H9 (cell line): ENCODE data around the gene CYBA. TPM values are rescaled to one million over a fixed set of nuclear protein-coding genes. Genes with fewer than 3 reads are reported as not detected.

Experiments
- DNase-seq: peaks from one replicate; pipeline ENCODE4 v3.0.0-alpha.2; 2017
- H2AFZ ChIP-seq: one replicate; pipeline ENCODE4 v1.6.1; 2013; ENCODE audit warnings: mild to moderate bottlenecking, low read length, control low read depth, moderate library complexity
- H2AK5ac ChIP-seq: 2 replicates; pipeline ENCODE4 v1.6.1; 2013; ENCODE audit warnings: low read length, control low read depth, mixed read lengths; ENCODE audit not compliant: insufficient read length
- H2BK120ac ChIP-seq: one replicate; pipeline ENCODE4 v1.6.1; 2013; ENCODE audit warnings: low read depth, mild to moderate bottlenecking, low read length, control low read depth, inconsistent platforms; ENCODE audit not compliant: poor library complexity, severe bottlenecking
- H2BK12ac ChIP-seq: 2 replicates; pipeline ENCODE4 v1.6.1; 2013; ENCODE audit warnings: low read length, control low read depth, mixed read lengths, low read depth; ENCODE audit not compliant: insufficient read length
- H2BK15ac ChIP-seq: 2 replicates; pipeline ENCODE4 v1.6.1; 2013; ENCODE audit warnings: low read depth, low read length, control low read depth
- H2BK20ac ChIP-seq: one replicate; pipeline ENCODE4 v1.6.1; 2013; ENCODE audit warnings: low read depth, mild to moderate bottlenecking, low read length, control low read depth, inconsistent platforms; ENCODE audit not compliant: poor library complexity, severe bottlenecking
- H2BK5ac ChIP-seq: 2 replicates; pipeline ENCODE4 v1.6.1; 2013; ENCODE audit warnings: low read length, control low read depth, mixed read lengths; ENCODE audit not compliant: insufficient read length
- H3K14ac ChIP-seq: 2 replicates; pipeline ENCODE4 v1.6.1; 2013; ENCODE audit warnings: low read length, control low read depth; ENCODE audit not compliant: insufficient read depth
- H3K18ac ChIP-seq: 2 replicates; pipeline ENCODE4 v1.6.1; 2013; ENCODE audit warnings: low read depth, mild to moderate bottlenecking, mixed read lengths, low read length, control low read depth; ENCODE audit not compliant: insufficient read length
- H3K23ac ChIP-seq: 2 replicates; pipeline ENCODE4 v1.6.1; 2013; ENCODE audit warnings: low read length, control low read depth, mixed read lengths, low read depth; ENCODE audit not compliant: insufficient read length
- H3K23me2 ChIP-seq: 2 replicates; pipeline ENCODE4 v1.6.1; 2013; ENCODE audit warnings: low read depth, mild to moderate bottlenecking, mixed read lengths, low read length, control low read depth; ENCODE audit not compliant: insufficient read length, poor library complexity, severe bottlenecking
- H3K27ac ChIP-seq: 2 replicates; pipeline ENCODE4 v1.5.1; 2013; ENCODE audit warnings: low read length, control low read depth, mixed read lengths, low read depth; ENCODE audit not compliant: insufficient read length
- H3K27me3 ChIP-seq: 2 replicates; pipeline ENCODE4 v1.6.1; 2013; ENCODE audit warnings: low read length, control low read depth, inconsistent platforms; ENCODE audit not compliant: insufficient read depth
- H3K4ac ChIP-seq: 2 replicates; pipeline ENCODE4 v1.6.1; 2013; ENCODE audit warnings: low read depth, mild to moderate bottlenecking, control low read depth, inconsistent platforms, low read length, moderate library complexity
- H3K4me1 ChIP-seq: 2 replicates; pipeline ENCODE4 v1.6.1; 2013; ENCODE audit warnings: low read length, control low read depth, inconsistent platforms; ENCODE audit not compliant: insufficient read depth
- H3K4me2 ChIP-seq: 2 replicates; pipeline ENCODE4 v1.6.1; 2013; ENCODE audit warnings: low read length, control low read depth, mixed read lengths; ENCODE audit not compliant: insufficient read length, insufficient read depth
- H3K56ac ChIP-seq: 2 replicates; pipeline ENCODE4 v1.6.1; 2013; ENCODE audit warnings: low read depth, mild to moderate bottlenecking, mixed read lengths, low read length, control low read depth; ENCODE audit not compliant: insufficient read length
- H3K79me1 ChIP-seq: 2 replicates; pipeline ENCODE4 v1.6.1; 2013; ENCODE audit warnings: low read depth, mild to moderate bottlenecking, moderate library complexity, low read length, control low read depth, inconsistent platforms; ENCODE audit not compliant: insufficient read depth, poor library complexity, severe bottlenecking
- H3K79me2 ChIP-seq: 2 replicates; pipeline ENCODE4 v1.6.1; 2013; ENCODE audit warnings: low read length, control low read depth, inconsistent platforms; ENCODE audit not compliant: insufficient read depth
- H3K9ac ChIP-seq: 2 replicates; pipeline ENCODE4 v1.6.1; 2013; ENCODE audit warnings: low read length, control low read depth, mixed read lengths; ENCODE audit not compliant: insufficient read length; ENCODE audit errors: extremely low read depth
- H3K9me3 ChIP-seq: one replicate; pipeline ENCODE4 v1.6.1; 2013; ENCODE audit warnings: low read depth, low read length, inconsistent platforms; ENCODE audit not compliant: control insufficient read depth
- H3T11ph ChIP-seq: one replicate; pipeline ENCODE4 v1.6.1; 2013; ENCODE audit warnings: mild to moderate bottlenecking, low read length, control low read depth, inconsistent platforms
- H4K20me1 ChIP-seq: one replicate; pipeline ENCODE4 v1.6.1; 2013; ENCODE audit not compliant: control insufficient read depth, insufficient read length, insufficient read depth
- H4K5ac ChIP-seq: 2 replicates; pipeline ENCODE4 v1.6.1; 2013; ENCODE audit warnings: low read depth, mild to moderate bottlenecking, mixed read lengths, low read length, control low read depth; ENCODE audit not compliant: insufficient read length
- H4K8ac ChIP-seq: replicated peaks from 2 replicates; pipeline ENCODE4 v1.6.1; 2013; ENCODE audit warnings: low read length, control low read depth, mixed read lengths, low read depth; ENCODE audit not compliant: insufficient read length
- H4K91ac ChIP-seq: 2 replicates; pipeline ENCODE4 v1.6.1; 2013; ENCODE audit warnings: low read depth, mild to moderate bottlenecking, moderate library complexity, mixed read lengths, low read length, control low read depth; ENCODE audit not compliant: insufficient read length
- H3K27ac Mint-ChIP-seq, 3 experiments: 2 replicates in 2 of 3; 3 replicates in 1 of 3; pipeline ENCODE4 v1.8.0; 2020 to 2021; ENCODE audit warnings: mixed read lengths in 3 of 3, mild to moderate bottlenecking in 1 of 3, moderate library complexity in 1 of 3
- H3K27me3 Mint-ChIP-seq: 2 replicates; pipeline ENCODE4 v1.8.0; 2021; ENCODE audit warnings: low read depth, mild to moderate bottlenecking, moderate library complexity, mixed read lengths
- H3K36me3 Mint-ChIP-seq, 3 experiments: 2 replicates in 2 of 3; 3 replicates in 1 of 3; pipeline ENCODE4 v1.8.0; 2020 to 2021; ENCODE audit warnings: low read depth in 3 of 3, mixed read lengths in 3 of 3; ENCODE audit not compliant: insufficient read depth in 1 of 3
- H3K4me1 Mint-ChIP-seq, 2 experiments: 2 replicates each; pipeline ENCODE4 v1.8.0; 2020; ENCODE audit warnings: mixed read lengths in 2 of 2
- H3K4me3 Mint-ChIP-seq, 2 experiments: 2 replicates in 1 of 2; 3 replicates in 1 of 2; pipeline ENCODE4 v1.8.0; 2020 to 2021; ENCODE audit warnings: mild to moderate bottlenecking in 2 of 2, mixed read lengths in 2 of 2, moderate library complexity in 1 of 2
- H3K9me3 Mint-ChIP-seq, 2 experiments: 2 replicates in 1 of 2; 3 replicates in 1 of 2; pipeline ENCODE4 v1.8.0; 2020; ENCODE audit warnings: mild to moderate bottlenecking in 2 of 2, mixed read lengths in 2 of 2, moderate library complexity in 1 of 2
- CTCF ChIP-seq: fragments of 200-600 bp; sonication (generic); conservative IDR thresholded peaks from 3 replicates; pipeline ENCODE4 v1.8.0; 2021; ENCODE audit warnings: antibody characterized with exemption, mild to moderate bottlenecking
- WGBS: extraction: QIAGEN DNeasy Blood & Tissue Kit; methylation state at CpG from one replicate; pipeline ENCODE4 v1.1.7; 2013; ENCODE audit warnings: missing lambda C conversion rate, low lambda C conversion rate, mixed read lengths; ENCODE audit not compliant: insufficient read length; ENCODE audit errors: extremely low coverage; 5-methylcytosine and 5-hydroxymethylcytosine counted together
- total RNA-seq: library from RNA; stranded (reverse); gene quantifications from 2 replicates; pipeline ENCODE4 v1.2.1, GENCODE V29; 2021

The CYBA gene
- total RNA-seq, 1 experiment from 2014 or later, result 153 TPM

DNA sequence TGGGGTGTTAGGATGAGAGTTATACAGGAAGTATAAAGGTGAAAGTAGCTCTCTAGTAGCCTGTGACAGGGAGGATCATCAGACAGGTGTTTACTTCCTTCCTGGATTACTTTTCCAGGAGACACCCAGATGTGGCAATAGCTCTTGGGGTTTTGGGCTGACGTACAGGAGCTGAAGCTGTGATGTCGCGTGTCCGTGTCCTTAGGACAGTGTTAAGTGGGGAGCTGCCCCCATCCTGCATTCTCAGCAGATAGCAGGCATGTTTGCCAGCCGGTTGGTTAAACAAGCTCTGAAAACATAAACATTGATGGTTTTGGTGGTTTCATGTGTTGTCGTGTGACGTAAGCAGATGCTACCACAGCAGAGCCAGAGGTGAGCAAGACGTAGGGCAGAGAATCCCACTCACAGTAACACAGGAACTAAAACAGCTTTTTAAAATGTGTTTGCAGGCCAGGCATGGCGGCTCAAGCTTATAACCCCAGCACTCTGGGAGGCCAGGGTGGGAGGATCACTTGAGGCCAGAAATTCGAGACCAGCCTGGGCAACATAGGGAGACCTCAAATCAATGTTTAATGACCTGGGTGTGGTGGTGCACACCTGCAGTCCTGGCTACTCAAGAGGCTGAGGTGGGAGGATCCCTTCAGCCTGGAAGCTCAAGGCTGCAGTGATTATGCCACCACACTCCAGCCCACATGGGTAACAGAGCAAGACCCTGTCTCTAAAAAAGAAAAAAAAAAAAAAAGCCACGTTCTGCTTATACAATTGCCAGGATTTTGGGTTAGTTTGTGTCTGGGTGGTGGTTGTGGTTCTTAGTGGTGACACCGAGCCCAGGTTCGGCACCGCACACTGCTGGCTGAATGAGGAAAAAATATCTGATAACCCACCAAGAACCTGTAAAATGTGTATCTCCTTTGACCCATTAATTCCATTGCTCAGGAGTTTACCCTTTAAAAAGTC lies 30.7 kb downstream of the CYBA start:
- H2BK20ac ChIP-seq, result no peak overlapping the region
- H3K9ac ChIP-seq, result no peak overlapping the region
- no peak overlapping the region for H3K4ac ChIP-seq
- no peak for TF ChIP-seq CTCF
- no peak overlapping the region for H2BK5ac ChIP-seq
- DNase-seq, result no peak
- no peak overlapping the region for H3K27ac ChIP-seq
- WGBS, result no CpG with 5 or more reads among the region's 14 CpGs
- no peak overlapping the region for H2BK120ac ChIP-seq
- H3K4me1 ChIP-seq, result no peaks in the 10 kb centered on the region
- no peak overlapping the region for H3K23ac ChIP-seq
- no peak overlapping the region for H4K8ac ChIP-seq
- peak overlapping the region in 1 of 3 experiments; percentile 34; a peak in 1 of 7 replicates for H3K27ac Mint-ChIP-seq
- H4K20me1 ChIP-seq, result no peaks in the 10 kb centered on the region
- H3K4me3 Mint-ChIP-seq, result no peak overlapping the region
- H3K27me3 Mint-ChIP-seq, result no peaks in the 10 kb centered on the region
- H3K79me1 ChIP-seq, result no peaks in the 10 kb centered on the region
- no peak overlapping the region for H3K14ac ChIP-seq
- H3K79me2 ChIP-seq, result no peaks in the 10 kb centered on the region; the same call in 1 of the 2 replicates
- H4K91ac ChIP-seq, result no peak overlapping the region
- no peak overlapping the region for H3K4me2 ChIP-seq
- H2AFZ ChIP-seq, result no peak overlapping the region
- no peak overlapping the region for H2BK15ac ChIP-seq
- H3K23me2 ChIP-seq, result no peaks in the 10 kb centered on the region
- H2BK12ac ChIP-seq, result no peak overlapping the region
- peaks cover 6 to 26% of the 10 kb centered on the region in 2 experiments for H3K4me1 Mint-ChIP-seq
- no peaks in the 10 kb centered on the region for H3K9me3 ChIP-seq
- H3T11ph ChIP-seq, result no peak overlapping the region
- H3K18ac ChIP-seq, result no peak overlapping the region
- H3K56ac ChIP-seq, result no peak overlapping the region
- H3K9me3 Mint-ChIP-seq, result no peaks in the 10 kb centered on the region; a peak in 1 of 5 replicates
- H3K27me3 ChIP-seq, result no peaks in the 10 kb centered on the region
- no peak overlapping the region for H2AK5ac ChIP-seq
- no peak overlapping the region for H4K5ac ChIP-seq
- peaks cover 18 to 52% (median 43%) of the 10 kb centered on the region in 3 experiments for H3K36me3 Mint-ChIP-seq
